BLaER1 (cell line): ENCODE results near the gene LIX1L.

ENCODE experiments used
- H3K27ac ChIP-seq: shearing (Covaris generic); formaldehyde crosslinking; 2 replicates; pipeline ENCODE4 v1.8.1; 2022
- H3K27me3 ChIP-seq: shearing (Covaris generic); formaldehyde crosslinking; 2 replicates; pipeline ENCODE4 v1.8.1; 2022
- H3K36me3 ChIP-seq: shearing (Covaris generic); formaldehyde crosslinking; 2 replicates; pipeline ENCODE4 v1.8.1; 2022
- H3K4me1 ChIP-seq: shearing (Covaris generic); formaldehyde crosslinking; 2 replicates; pipeline ENCODE4 v1.8.1; 2022
- H3K4me2 ChIP-seq: shearing (Covaris generic); formaldehyde crosslinking; 2 replicates; pipeline ENCODE4 v1.8.1; 2022
- H3K4me3 ChIP-seq: shearing (Covaris generic); formaldehyde crosslinking; 2 replicates; pipeline ENCODE4 v1.8.1; 2022
- H3K9ac ChIP-seq: shearing (Covaris generic); formaldehyde crosslinking; 2 replicates; pipeline ENCODE4 v1.8.1; 2022
- H3K9me3 ChIP-seq: shearing (Covaris generic); formaldehyde crosslinking; 2 replicates; pipeline ENCODE4 v1.8.1; 2022
- H4K20me1 ChIP-seq: shearing (Covaris generic); formaldehyde crosslinking; 2 replicates; pipeline ENCODE4 v1.8.1; 2022
- Cebpa-rat ChIP-seq: shearing (Covaris generic); IDR thresholded peaks from 2 replicates; pipeline ENCODE4 v1.8.1; 2022

LIX1L gene

DNA sequence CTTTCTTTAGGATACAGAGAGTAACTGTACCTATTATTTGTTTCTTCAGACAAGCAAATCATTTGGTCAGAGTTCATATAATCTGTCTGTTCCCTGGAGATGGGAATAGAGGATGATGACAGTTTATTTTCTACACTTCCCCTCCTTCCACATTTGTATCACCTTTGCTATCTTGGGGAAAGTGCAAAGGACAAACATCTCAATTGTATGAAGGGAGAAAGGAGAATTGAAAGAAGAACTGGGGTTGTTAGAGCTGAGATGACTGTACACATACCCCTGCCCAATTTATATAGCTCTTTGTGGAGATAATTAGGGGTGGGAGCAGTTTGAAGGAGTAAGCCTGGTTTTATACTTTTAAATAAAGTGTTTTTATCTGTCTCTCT, 20.6 kb upstream of the LIX1L start:
- Histone ChIP-seq H3K9me3 (no peaks in the 10 kb centered on the region), H3K9ac (peak overlapping the region; percentile 23), H3K4me2 (peak overlapping the region; percentile 75), H3K4me3 (0 out of 2 replicates have a peak overlapping the region, but pooled peaks have one; percentile 15), H3K27ac (peak overlapping the region; percentile 62), H3K4me1 (peaks cover 45% of the 10 kb centered on the region), H4K20me1 (no peaks in the 10 kb centered on the region), H3K27me3 (no peaks in the 10 kb centered on the region), H3K36me3 (no peaks in the 10 kb centered on the region)
- TF ChIP-seq Cebpa-rat, result no peak

DNA sequence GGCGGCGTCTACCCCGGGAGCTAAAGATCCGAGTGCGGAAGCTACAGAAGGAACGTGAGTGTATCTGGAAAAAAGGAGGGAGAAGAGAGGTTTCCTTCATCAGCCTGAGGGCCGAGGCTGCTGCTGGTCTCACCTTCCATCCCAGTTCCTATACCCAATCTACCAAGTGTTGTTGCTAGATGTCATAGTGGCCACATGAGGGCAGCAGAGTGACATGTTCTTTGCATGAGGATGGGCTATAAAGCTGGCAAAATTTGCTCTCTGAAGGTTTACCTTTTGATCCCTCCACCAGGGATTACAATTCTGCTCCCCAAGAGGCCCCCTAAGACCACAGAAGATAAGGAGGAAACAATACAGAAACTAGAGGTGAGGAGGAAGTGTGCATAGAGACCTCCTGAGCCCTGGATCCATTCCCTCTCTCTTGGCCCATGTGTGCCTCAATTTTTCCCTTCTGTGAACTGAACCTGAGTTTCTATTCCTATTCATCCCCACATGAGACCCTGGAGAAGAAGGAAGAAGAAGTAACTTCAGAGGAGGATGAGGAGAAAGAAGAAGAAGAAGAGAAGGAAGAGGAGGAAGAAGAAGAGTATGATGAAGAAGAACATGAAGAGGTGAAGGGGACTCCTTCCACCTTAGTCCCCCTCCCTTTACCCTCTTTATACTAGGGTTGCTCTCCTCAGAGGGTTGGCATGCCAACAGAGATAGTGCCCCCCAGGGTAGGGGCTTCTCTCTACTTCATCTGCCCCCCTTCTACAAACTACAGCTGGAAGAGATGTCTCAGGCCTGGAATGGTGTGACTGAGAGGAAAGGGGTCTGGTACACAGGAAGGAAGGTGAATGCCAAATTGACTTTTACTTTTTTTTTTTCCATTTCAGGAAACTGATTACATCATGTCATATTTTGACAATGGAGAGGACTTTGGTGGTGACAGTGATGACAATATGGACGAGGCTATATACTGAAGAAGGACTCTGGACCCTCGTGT, 20.0 kb upstream of the LIX1L start:
- peak overlapping the region; percentile 75 for H3K4me2 ChIP-seq
- no peaks in the 10 kb centered on the region for H3K27me3 ChIP-seq
- no peaks in the 10 kb centered on the region for H3K9me3 ChIP-seq
- H3K4me3 ChIP-seq, result no peak overlapping the region
- peak overlapping the region; percentile 34 for H3K9ac ChIP-seq
- H3K4me1 ChIP-seq, result peaks cover 45% of the 10 kb centered on the region
- H3K27ac ChIP-seq, result peak overlapping the region; percentile 62
- H4K20me1 ChIP-seq, result no peaks in the 10 kb centered on the region
- no peaks in the 10 kb centered on the region for H3K36me3 ChIP-seq
- no peak for TF ChIP-seq Cebpa-rat

DNA sequence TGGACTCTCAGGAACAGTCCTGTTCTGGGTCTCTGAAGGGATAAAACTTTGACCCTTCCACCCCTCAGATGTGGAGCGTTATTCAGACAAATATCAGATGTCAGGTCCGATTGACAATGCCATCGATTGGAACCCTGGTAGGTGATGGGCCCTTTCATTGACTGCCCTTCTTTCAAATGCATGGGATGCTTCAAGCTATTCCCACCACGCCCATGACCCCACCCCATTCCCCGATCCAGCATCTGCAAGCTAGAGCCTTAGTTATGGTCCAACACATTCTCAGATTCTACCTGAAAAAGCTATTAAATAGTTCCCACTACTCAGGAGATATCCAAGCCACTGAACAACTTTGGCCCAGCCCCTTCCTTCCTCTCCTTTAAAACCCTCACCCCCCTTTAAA, 19.2 kb upstream of the LIX1L start:
- Histone ChIP-seq H3K36me3 (no peaks in the 10 kb centered on the region), H3K27me3 (no peaks in the 10 kb centered on the region), H3K27ac (peak overlapping the region; percentile 29; the same call in 1 of the 2 replicates), H3K4me3 (no peak overlapping the region), H3K9ac (peak overlapping the region; percentile 34; the same call in 1 of the 2 replicates), H3K4me1 (peaks cover 45% of the 10 kb centered on the region), H3K9me3 (no peaks in the 10 kb centered on the region), H4K20me1 (no peaks in the 10 kb centered on the region), H3K4me2 (peak overlapping the region; percentile 75)
- no peak for TF ChIP-seq Cebpa-rat

DNA sequence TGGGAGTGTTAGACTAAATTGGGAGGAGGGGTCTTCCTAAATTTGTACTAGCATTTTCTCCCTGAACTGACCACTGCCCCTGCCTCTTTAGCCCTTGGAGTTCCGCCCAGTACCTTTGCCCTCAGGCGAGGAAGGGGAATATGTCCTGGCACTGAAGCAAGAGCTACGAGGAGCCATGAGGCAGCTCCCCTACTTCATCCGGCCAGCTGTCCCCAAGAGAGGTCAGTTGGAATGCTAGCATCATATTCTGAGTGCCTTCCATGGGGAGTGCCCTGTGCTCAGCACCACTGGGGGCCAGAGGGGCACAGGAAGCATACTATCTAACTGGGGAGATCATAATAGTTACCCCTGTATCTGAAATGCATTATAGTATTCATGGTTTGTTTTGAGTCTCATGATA, 17.4 kb upstream of the LIX1L start:
- H3K9me3 ChIP-seq, result no peaks in the 10 kb centered on the region
- H3K36me3 ChIP-seq, result no peaks in the 10 kb centered on the region
- TF ChIP-seq Cebpa-rat, result no peak
- no peak overlapping the region for H3K27ac ChIP-seq
- H3K4me3 ChIP-seq, result no peak overlapping the region
- peaks cover 33% of the 10 kb centered on the region for H3K4me1 ChIP-seq
- H3K4me2 ChIP-seq, result no peak overlapping the region
- H4K20me1 ChIP-seq, result no peaks in the 10 kb centered on the region
- no peaks in the 10 kb centered on the region for H3K27me3 ChIP-seq
- no peak overlapping the region for H3K9ac ChIP-seq

DNA sequence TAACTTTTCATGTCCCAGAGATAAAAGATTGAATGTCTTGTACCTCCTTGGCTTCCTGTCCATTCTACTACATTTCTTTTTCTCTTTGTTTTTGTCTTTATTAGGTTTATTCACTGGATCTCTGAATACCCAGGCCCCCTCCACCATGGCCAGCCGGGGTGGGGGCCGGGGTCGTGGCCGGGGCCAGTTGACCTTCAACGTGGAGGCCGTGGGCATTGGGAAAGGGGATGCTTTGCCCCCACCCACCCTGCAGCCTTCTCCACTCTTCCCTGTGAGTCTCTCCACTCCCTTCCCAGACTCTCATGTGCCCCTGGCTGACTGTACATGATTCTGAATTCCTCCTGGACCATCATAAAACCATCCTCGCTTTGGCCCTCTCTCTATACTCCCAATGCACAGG, 16.9 kb upstream of the LIX1L start:
- Histone ChIP-seq H3K27ac (no peak overlapping the region), H3K9ac (no peak overlapping the region), H3K9me3 (no peaks in the 10 kb centered on the region), H3K4me1 (peaks cover 28% of the 10 kb centered on the region), H3K36me3 (no peaks in the 10 kb centered on the region), H3K27me3 (no peaks in the 10 kb centered on the region), H3K4me3 (no peak overlapping the region), H4K20me1 (no peaks in the 10 kb centered on the region), H3K4me2 (no peak overlapping the region)
- no peak for TF ChIP-seq Cebpa-rat

DNA sequence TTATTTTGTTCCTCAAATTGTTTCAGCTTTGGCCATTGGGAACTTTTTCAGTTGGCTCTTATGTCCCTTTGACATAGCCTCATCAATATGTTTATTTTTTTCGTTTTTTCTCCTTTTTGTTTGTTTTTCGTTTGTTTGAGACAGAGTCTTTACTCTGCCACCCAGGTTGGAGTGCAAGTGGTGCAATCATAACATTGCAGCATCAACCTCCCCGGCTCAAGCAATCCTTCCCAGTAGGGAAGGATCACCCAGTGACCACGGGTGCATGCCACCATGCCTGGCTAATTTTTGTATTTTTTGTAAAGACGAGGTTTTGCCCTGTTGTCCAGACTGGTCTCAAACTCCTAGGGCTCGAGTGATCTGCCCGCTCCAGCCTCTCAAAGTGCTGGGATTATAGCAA, 14.8 kb upstream of the LIX1L start:
- Histone ChIP-seq H3K4me1 (peaks cover 8% of the 10 kb centered on the region), H3K27me3 (no peaks in the 10 kb centered on the region), H3K4me3 (no peak overlapping the region), H3K36me3 (peaks cover 1% of the 10 kb centered on the region), H3K9ac (no peak overlapping the region), H3K9me3 (peaks cover 2% of the 10 kb centered on the region), H3K4me2 (no peak overlapping the region), H3K27ac (no peak overlapping the region), H4K20me1 (no peaks in the 10 kb centered on the region)
- no peak for TF ChIP-seq Cebpa-rat

DNA sequence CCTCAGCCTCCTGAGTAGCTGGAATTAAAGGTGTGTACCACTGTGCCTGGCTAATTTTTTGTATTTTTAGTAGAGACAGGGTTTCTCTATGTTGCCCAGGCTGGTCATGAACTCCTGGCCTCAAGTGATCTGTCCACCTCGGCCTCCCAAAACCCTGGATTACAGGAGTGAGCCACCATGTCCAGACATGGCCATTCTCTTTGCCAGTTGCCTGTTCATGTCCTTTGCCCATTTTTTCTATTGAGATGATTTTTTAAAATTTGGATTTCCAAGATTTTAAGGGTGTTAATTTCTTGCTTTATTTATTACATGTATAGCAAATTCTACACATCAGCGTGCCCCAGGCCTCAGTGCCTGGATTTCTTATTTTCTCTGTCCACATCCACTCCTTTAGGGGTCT, 9.5 kb upstream of the LIX1L start:
- H3K36me3 ChIP-seq, result peaks cover 7% of the 10 kb centered on the region
- peaks cover 17% of the 10 kb centered on the region for H3K27me3 ChIP-seq
- no peak overlapping the region for H3K4me3 ChIP-seq
- H3K4me2 ChIP-seq, result no peak overlapping the region
- H3K9ac ChIP-seq, result no peak overlapping the region
- TF ChIP-seq Cebpa-rat, result no peak
- H3K4me1 ChIP-seq, result peaks cover 28% of the 10 kb centered on the region
- peaks cover 10% of the 10 kb centered on the region for H3K9me3 ChIP-seq
- H3K27ac ChIP-seq, result no peak overlapping the region
- H4K20me1 ChIP-seq, result no peaks in the 10 kb centered on the region

DNA sequence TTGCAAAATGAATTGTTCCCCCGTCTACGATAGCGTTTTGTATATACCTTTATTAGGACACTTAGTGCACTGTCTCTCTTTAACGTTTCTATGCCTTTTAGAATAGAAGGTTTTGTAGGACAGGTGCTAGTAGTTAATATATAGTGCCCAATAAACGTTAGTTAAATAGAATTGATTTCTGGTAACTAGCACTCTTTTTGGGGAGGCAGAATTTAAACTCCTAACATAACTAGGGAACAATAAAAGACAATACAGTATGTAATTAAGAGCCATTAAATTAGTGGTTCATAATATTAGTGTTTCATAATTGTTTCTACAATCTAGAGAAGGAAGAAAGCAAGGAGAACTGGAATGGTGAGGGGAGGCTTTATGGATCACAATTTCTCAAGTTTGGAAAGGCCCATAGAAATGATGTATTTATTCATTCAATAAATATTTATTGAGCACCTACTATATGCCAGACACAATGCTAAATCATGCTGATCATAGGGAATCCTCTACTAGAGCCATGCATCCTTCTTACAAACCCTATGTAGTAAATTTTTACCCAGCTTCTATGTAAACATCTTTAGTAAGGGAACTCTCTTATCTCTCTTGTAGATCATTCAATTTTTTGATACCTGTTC, 7.4 kb upstream of the LIX1L start:
- no peak for TF ChIP-seq Cebpa-rat
- peak overlapping the region; percentile 70; the same call in 1 of the 2 replicates for H3K27ac ChIP-seq

DNA sequence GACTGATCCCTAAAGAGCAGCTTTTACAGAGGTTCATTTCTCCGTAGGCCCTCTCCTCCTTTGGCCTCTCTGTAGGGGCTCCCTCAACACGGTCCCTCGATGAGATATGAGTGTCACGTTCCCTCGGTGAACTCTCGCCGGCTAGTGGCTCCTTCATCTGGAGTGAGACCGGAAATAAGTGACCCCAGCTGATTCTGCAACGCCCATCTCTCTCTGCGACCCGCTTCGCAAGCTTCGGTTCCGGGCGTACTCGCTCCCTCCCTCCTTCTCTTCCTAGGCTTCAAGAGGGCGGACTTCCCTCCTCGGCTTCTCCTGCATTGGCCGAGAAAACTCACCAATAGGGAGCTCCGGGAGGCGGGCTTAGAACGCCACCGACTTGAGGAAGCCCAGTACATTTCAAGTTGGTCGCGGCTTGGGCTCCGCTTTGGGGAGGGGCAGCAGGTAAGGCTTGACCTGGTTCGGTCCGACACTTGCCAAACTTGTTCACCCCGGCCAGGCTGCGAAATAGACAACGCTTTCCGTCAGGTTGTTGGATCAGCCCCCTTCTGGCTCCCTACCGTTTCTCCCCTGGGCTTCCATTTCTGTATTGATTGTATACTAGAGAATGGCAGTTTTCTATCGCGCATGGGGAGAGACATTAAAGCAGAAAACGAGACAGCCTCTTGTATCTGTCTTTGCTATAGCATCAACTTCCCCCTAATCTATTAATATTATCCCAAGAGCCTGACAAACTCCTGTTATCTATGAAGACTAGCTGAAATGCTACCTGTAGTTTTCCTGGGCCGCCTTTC, 6.7 kb upstream of the LIX1L start, which contains the start of the genes ANKRD34A and POLR3GL:
Gene ANKRD34A (minus strand): TSS at position 248 of the 791 bp plus-strand sequence. CDS start 2,816 bp downstream, outside the sequence.
Gene POLR3GL (plus strand): TSS at position 363 of the 791 bp plus-strand sequence. CDS start 10,176 bp downstream, outside the sequence.
- peaks cover 7% of the 10 kb centered on the region for H3K36me3 ChIP-seq
- H3K27ac ChIP-seq, result peak within 1 kb of the TSS; percentile 70
- peaks cover 10% of the 10 kb centered on the region for H3K9me3 ChIP-seq
- no peak for TF ChIP-seq Cebpa-rat
- H3K9ac ChIP-seq, result peak within 1 kb of the TSS; percentile 78
- peak within 1 kb of the TSS; percentile 99 for H3K4me2 ChIP-seq
- peak within 1 kb of the TSS; percentile 73 for H3K4me3 ChIP-seq
- H3K27me3 ChIP-seq, result peaks cover 34% of the 10 kb centered on the region
- H4K20me1 ChIP-seq, result no peaks in the 10 kb centered on the region
- peaks cover 49% of the 10 kb centered on the region for H3K4me1 ChIP-seq

More for the DNA sequence above, 7.4 kb upstream of the LIX1L start:
- Histone ChIP-seq H3K4me3 (peak overlapping the region; percentile 73), H3K4me2 (peak overlapping the region; percentile 99), H3K4me1 (peaks cover 42% of the 10 kb centered on the region), H3K27me3 (peaks cover 34% of the 10 kb centered on the region), H3K9me3 (peaks cover 10% of the 10 kb centered on the region), H3K36me3 (peaks cover 7% of the 10 kb centered on the region), H4K20me1 (no peaks in the 10 kb centered on the region), H3K9ac (peak overlapping the region; percentile 78)
